SKM-1 treated with dmso at 0.1 percent for 144 hours (cell line): Measurements from ENCODE around the gene CDC37.
"Not testable (repeated sequence)": the region's sequence is repeated elsewhere in the genome, so short reads cannot be mapped to it uniquely, and the experiment has no call there.

Experiments used
- DNase-seq: peaks from one replicate; lab custom pipeline; 2025; ENCODE audit not compliant: unreplicated experiment; lab: John Stamatoyannopoulos, UW

CDC37 gene

GRCh38 chr19:10395003-10395402 is 8.3 kb downstream of the CDC37 start:
- no peak for DNase-seq

- no peak for DNase-seq
Observed at GRCh38 chr19:10393137-10393536, 10.2 kb downstream of the CDC37 start.

- no peak for DNase-seq
Observed at GRCh38 chr19:10392120-10392519, 11.2 kb downstream of the CDC37 start.

GRCh38 chr19:10390652-10391286 is 12.6 kb downstream of the CDC37 start:
- peak; percentile 39 for DNase-seq

GRCh38 chr19:10389863-10390262 is 13.5 kb downstream of the CDC37 start:
- no peak for DNase-seq

- DNase-seq: peak; percentile 57
Observed at GRCh38 chr19:10388957-10389356, 14.4 kb downstream of the CDC37 start.

- no peak for DNase-seq
Observed at GRCh38 chr19:10384580-10384979, 18.8 kb downstream of the CDC37 start.

GRCh38 chr19:10383223-10383499 is 20.2 kb downstream of the CDC37 start:
- not testable (repeated sequence) for DNase-seq

GRCh38 chr19:10380313-10381102 is 22.8 kb downstream of the CDC37 start, which contains the start of gene TYK2:
Gene TYK2 (minus strand): TSS chr19:10380572. CDS start chr19:10378406, 2,166 bp downstream.
- peak; percentile 98 for DNase-seq

GRCh38 chr19:10379880-10380312 is 23.4 kb downstream of the CDC37 start:
- peak; percentile 44 for DNase-seq

- no peak for DNase-seq
Observed at GRCh38 chr19:10378124-10378523, 25.2 kb downstream of the CDC37 start.

- DNase-seq: not testable (repeated sequence)
Observed at GRCh38 chr19:10377140-10377640, 26.2 kb downstream of the CDC37 start.

- peak; percentile 4 for DNase-seq
Observed at GRCh38 chr19:10374931-10375330, 28.4 kb downstream of the CDC37 start.

GRCh38 chr19:10372690-10373089 is 30.7 kb downstream of the CDC37 start:
- DNase-seq: peak; percentile 90

GRCh38 chr19:10368101-10368803 is 35.1 kb downstream of the CDC37 start:
- no peak for DNase-seq

- DNase-seq: not testable (repeated sequence)
Observed at GRCh38 chr19:10366950-10367512, 36.3 kb downstream of the CDC37 start.

GRCh38 chr19:10365518-10365917 is 37.8 kb downstream of the CDC37 start:
- DNase-seq: no peak

- no peak for DNase-seq
Observed at GRCh38 chr19:10364644-10365043, 38.7 kb downstream of the CDC37 start.

- DNase-seq: no peak
Observed at GRCh38 chr19:10363789-10364281, 39.5 kb downstream of the CDC37 start.

GRCh38 chr19:10362259-10362658 is 41.1 kb downstream of the CDC37 start:
- no peak for DNase-seq

GRCh38 chr19:10361569-10362011 is 41.8 kb downstream of the CDC37 start:
- DNase-seq: no peak
